OCI-LY3 (cell line): Measurements from ENCODE around the gene SHISA3.

Experiments used
- EZH2phosphoT487 ChIP-seq: fragments of 200-600 bp; shearing (Covaris generic); IDR thresholded peaks from 2 replicates; pipeline ENCODE4 v1.6.1; 2018; ENCODE audit warnings: antibody characterized with exemption, mixed run types, low read depth
- TF ChIP-seq, protein P1 (sequence below): fragments of 200-600, 300-600 bp; sonication (generic); IDR thresholded peaks from 2 replicates; pipeline ENCODE4 v1.5.1; 2014; ENCODE audit warnings: antibody characterized with exemption, low read length, low read depth

DNA sequence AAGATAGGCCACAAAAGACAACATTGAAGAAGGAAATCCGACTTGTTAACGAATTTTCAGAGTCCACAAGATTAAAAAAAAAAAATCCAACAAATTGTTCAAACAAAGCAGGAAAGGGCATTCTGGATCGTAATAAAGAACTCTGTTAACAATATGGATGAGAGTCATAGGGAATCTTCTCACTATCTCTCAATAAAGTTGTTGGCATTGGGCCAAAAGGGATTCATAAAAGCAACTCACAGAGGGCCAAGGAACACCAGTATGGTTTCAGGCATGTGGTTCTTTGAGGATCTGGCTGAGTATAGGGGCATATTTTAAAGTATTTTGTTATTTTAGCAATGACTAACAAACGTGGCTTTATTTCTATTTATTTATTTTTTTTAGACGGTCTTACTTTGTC, 49.5 kb downstream of the SHISA3 start:
- TF ChIP-seq, protein P1, sequence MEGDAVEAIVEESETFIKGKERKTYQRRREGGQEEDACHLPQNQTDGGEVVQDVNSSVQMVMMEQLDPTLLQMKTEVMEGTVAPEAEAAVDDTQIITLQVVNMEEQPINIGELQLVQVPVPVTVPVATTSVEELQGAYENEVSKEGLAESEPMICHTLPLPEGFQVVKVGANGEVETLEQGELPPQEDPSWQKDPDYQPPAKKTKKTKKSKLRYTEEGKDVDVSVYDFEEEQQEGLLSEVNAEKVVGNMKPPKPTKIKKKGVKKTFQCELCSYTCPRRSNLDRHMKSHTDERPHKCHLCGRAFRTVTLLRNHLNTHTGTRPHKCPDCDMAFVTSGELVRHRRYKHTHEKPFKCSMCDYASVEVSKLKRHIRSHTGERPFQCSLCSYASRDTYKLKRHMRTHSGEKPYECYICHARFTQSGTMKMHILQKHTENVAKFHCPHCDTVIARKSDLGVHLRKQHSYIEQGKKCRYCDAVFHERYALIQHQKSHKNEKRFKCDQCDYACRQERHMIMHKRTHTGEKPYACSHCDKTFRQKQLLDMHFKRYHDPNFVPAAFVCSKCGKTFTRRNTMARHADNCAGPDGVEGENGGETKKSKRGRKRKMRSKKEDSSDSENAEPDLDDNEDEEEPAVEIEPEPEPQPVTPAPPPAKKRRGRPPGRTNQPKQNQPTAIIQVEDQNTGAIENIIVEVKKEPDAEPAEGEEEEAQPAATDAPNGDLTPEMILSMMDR: no peak
- TF ChIP-seq EZH2phosphoT487: no peak
